Natural killer cell treated with Interleukin-12 subunit alpha and Interleukin-12 subunit beta and Interleukin-15 and Interleukin-18, amount 100 ng/mL, for 72 hours (primary cell): ENCODE measurements around the gene TARS3. TPM values are rescaled to one million over a fixed set of nuclear protein-coding genes. Genes with fewer than 3 reads are reported as not detected.

Source experiments
- ATAC-seq, 2 donors: fragments of 150-1000 bp; cut with Tn5 transposase in 1 of 2; sonication (Bioruptor Pico), chemical (Tn5 transposase) in 1 of 2; 2 replicates each; pipeline ENCODE4 v1.10.0; 2021
- DNase-seq: peaks from one replicate; pipeline ENCODE4 v3.0.0; 2022; ENCODE audit warnings: low spot score
- H3K27ac Mint-ChIP-seq, 2 donors: 1 replicate in 1 of 2; 2 replicates in 1 of 2; pipeline ENCODE4 v1.8.0; 2022; ENCODE audit warnings: mixed read lengths in 2 of 2, mild to moderate bottlenecking in 1 of 2, moderate library complexity in 1 of 2
- H3K27me3 Mint-ChIP-seq, 2 donors: 1 replicate in 1 of 2; 2 replicates in 1 of 2; pipeline ENCODE4 v1.8.0; 2022; ENCODE audit warnings: mixed read lengths in 2 of 2
- H3K36me3 Mint-ChIP-seq: one replicate; pipeline ENCODE4 v1.8.0; 2022; ENCODE audit warnings: mixed read lengths
- H3K4me1 Mint-ChIP-seq, 2 donors: 1 replicate in 1 of 2; 2 replicates in 1 of 2; pipeline ENCODE4 v1.8.0; 2022; ENCODE audit warnings: low read depth in 2 of 2, mixed read lengths in 2 of 2, mild to moderate bottlenecking in 1 of 2
- H3K4me3 Mint-ChIP-seq: one replicate; pipeline ENCODE4 v1.8.0; 2022; ENCODE audit warnings: mixed read lengths
- H3K9me3 Mint-ChIP-seq: 2 replicates; pipeline ENCODE4 v1.8.0; 2022; ENCODE audit warnings: mixed read lengths
- total RNA-seq, 2 donors: library from RNA; stranded (reverse); gene quantifications; one replicate each; pipeline ENCODE4 v1.2.3, GENCODE V29; 2022

The TARS3 gene
- total RNA-seq, 2 donors from 2014 or later, result 9.1 to 15.8 TPM

DNA sequence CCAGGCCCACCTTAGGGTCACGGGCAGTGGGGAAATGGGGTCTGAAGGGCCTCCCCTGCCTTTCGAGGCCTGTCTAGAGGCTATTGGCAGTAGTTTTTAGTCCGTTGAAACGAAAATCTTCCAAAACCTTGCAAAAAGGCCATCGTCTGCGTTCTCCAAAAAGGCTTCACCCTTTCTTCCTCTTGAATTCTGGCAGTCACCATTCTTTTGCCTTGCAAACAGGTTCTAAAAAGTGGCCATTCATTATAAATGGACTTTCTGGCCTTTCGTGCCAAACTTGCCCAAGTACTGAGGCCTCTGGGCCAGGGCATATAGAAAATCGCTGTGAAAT lies 367 bp upstream of the TARS3 start:
- ATAC-seq (no peak), DNase-seq (no peak)
- peak overlapping the region in 1 of 2 donors; percentile 7 for H3K27ac Mint-ChIP-seq
- H3K36me3 Mint-ChIP-seq, result peaks cover 19% of the 10 kb centered on the region
- H3K4me3 Mint-ChIP-seq, result peak overlapping the region; percentile 25
- H3K4me1 Mint-ChIP-seq, result peaks cover 11% of the 10 kb centered on the region in 2 donors
- H3K27me3 Mint-ChIP-seq, result no peaks in the 10 kb centered on the region
- no peaks in the 10 kb centered on the region for H3K9me3 Mint-ChIP-seq

DNA sequence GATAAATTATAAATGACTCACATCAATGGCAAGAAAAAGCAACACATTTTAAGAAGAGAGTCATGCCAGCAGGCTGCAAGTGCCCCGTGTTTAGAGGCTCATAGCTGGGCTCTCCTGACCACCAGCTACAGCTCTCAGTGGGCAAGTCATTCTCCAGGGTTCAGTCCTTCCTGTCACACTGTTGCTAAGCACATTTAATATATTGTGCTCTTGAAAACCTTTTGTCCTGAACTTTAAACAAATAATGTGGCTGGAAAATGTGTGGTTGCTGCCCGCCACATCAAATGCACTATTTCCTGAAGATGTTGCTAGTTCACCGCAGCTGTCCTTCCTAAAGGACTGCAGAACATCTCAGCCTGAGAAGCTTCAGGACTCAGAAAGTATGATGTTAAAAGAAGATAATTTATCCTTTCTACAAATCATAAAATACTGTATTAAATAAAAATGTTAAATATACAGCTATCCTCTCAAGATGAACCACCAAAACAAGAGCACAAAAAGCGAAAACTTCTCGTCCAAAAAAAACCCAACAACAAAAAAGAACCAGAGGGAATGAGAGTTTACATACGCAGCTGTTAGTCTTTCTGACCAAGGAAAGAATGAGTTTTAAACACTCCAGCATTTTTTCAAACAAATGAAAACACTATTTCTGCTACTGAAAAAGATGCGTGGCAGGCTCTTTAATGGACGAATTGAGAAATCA lies 951 bp downstream of the TARS3 start:
- peaks cover 11% of the 10 kb centered on the region in 2 donors for H3K4me1 Mint-ChIP-seq
- H3K36me3 Mint-ChIP-seq, result peaks cover 24% of the 10 kb centered on the region
- H3K27me3 Mint-ChIP-seq, result no peaks in the 10 kb centered on the region
- DNase-seq (no peak), ATAC-seq (peak in 1 of 2 donors; percentile 53)
- peak overlapping the region; percentile 39 to 78 for H3K27ac Mint-ChIP-seq
- no peaks in the 10 kb centered on the region for H3K9me3 Mint-ChIP-seq
- peak overlapping the region; percentile 84 for H3K4me3 Mint-ChIP-seq

DNA sequence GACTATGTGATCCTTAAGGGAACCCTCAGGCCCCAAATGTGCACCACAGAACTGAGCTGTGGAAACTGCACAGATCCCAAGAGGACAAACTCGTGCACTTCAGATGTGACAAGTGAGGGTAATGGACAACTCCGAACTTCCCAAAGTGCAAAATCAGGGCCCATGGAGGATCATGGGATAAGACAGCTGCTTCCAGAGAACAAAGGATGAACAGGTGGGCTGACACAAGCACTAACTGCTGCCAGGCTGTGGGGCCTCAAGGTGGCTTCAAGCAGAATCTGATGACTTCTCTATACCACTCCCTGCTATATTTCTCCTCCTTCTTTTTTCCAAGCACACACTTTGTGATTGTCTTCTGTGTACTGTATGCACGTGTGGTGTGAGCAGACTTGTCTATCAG lies 5.4 kb downstream of the TARS3 start:
- H3K27me3 Mint-ChIP-seq, result no peaks in the 10 kb centered on the region
- DNase-seq (no peak), ATAC-seq (no peak)
- peaks cover 30% of the 10 kb centered on the region for H3K36me3 Mint-ChIP-seq
- no peak overlapping the region for H3K4me3 Mint-ChIP-seq
- peaks cover 11 to 14% of the 10 kb centered on the region in 2 donors for H3K4me1 Mint-ChIP-seq
- H3K27ac Mint-ChIP-seq, result no peak overlapping the region
- no peaks in the 10 kb centered on the region for H3K9me3 Mint-ChIP-seq

DNA sequence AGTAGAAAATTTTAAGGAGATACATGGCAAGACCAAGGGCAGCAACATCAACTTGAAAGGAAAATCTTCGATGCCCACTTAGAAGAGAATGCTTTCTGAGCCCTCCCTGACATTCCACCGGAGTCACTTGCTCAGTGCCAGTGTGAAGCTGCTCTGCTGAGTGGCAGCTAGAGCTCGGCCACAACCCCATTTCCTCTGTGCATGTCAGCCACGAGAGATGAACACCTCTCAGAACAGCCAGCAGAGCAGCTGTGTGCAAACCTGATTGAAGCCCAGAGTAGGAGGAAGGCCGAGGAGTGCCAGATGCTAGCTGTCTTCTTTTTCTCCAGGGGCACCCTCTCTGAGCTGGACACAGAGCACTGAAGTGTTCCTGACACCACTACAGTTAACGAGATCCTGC lies 12.2 kb downstream of the TARS3 start:
- no peaks in the 10 kb centered on the region for H3K9me3 Mint-ChIP-seq
- H3K27ac Mint-ChIP-seq, result no peak overlapping the region
- H3K4me3 Mint-ChIP-seq, result no peak overlapping the region
- peaks cover 6 to 18% of the 10 kb centered on the region in 2 donors for H3K4me1 Mint-ChIP-seq
- H3K36me3 Mint-ChIP-seq, result peaks cover 24% of the 10 kb centered on the region
- no peaks in the 10 kb centered on the region for H3K27me3 Mint-ChIP-seq
- ATAC-seq, result no peak
- DNase-seq, result no peak

DNA sequence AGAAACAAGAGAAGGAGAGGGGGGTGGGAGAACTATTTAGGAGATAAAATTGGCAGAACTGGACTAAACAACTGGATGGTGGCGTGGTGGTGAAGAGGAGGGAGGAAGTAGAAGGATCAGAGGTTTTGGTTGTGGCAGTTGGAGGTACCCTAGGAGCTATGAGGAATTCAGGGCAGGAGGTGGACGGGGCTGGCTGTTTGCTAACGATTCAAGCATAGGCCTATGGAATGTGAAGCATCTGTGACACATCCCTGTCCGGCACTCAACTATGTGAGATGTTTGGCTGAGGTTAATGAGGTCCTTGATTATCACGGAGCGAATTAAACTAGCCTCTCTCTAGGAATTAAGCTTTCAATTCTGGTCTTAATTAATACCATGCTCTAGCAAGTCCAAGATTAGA lies 13.5 kb downstream of the TARS3 start:
- Mint-ChIP-seq H3K4me1 (peaks cover 6 to 18% of the 10 kb centered on the region in 2 donors), H3K9me3 (no peaks in the 10 kb centered on the region), H3K27ac (no peak overlapping the region), H3K4me3 (no peak overlapping the region), H3K27me3 (no peaks in the 10 kb centered on the region), H3K36me3 (peaks cover 24% of the 10 kb centered on the region)
- ATAC-seq (no peak), DNase-seq (no peak)

DNA sequence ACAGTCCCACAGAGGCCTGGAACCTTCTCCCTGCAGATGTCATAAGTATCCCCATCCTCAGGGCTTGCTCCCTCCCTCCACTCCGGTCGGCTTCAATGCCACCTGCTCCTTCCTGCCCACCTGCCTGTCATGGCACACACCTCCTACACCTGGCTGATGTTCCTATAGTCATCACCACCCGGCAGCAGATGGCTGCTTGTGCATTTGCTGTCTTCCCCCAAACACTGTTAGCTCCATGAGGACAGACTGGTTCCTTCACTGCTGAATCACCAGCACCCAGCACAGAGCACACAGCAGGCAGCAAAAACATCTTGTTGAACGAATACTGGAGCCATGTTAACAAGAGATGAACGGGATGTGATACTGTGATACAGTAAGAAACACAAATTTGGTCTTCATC lies 14.8 kb downstream of the TARS3 start:
- ATAC-seq (no peak), DNase-seq (no peak)
- Mint-ChIP-seq H3K27ac (no peak overlapping the region), H3K4me3 (no peak overlapping the region), H3K9me3 (no peaks in the 10 kb centered on the region), H3K27me3 (no peaks in the 10 kb centered on the region), H3K4me1 (peaks cover 6 to 18% of the 10 kb centered on the region in 2 donors), H3K36me3 (peaks cover 24% of the 10 kb centered on the region)

DNA sequence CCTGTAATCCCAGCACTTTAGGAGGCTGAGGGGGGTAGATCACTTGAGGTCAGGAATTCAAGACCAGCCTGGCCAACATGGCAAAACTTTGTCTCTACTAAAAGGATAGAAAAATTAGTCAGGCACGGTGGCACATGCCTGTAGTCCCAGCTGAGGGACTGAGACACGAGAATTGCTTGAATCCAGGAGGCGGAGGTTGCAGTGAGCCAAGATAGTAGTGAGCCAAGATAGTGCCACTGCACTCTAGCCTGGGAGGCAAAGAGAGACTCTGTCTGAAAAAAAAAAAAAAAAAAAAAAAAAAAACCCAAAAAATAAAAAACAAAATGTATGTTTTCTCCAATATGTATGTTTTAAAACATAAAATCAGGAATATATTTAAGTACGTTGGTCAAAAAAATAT lies 16.3 kb downstream of the TARS3 start:
- no peak overlapping the region for H3K27ac Mint-ChIP-seq
- ATAC-seq (no peak), DNase-seq (no peak)
- no peaks in the 10 kb centered on the region for H3K9me3 Mint-ChIP-seq
- no peak overlapping the region for H3K4me3 Mint-ChIP-seq
- peaks cover 3 to 13% of the 10 kb centered on the region in 2 donors for H3K4me1 Mint-ChIP-seq
- no peaks in the 10 kb centered on the region for H3K27me3 Mint-ChIP-seq
- H3K36me3 Mint-ChIP-seq, result peaks cover 17% of the 10 kb centered on the region

DNA sequence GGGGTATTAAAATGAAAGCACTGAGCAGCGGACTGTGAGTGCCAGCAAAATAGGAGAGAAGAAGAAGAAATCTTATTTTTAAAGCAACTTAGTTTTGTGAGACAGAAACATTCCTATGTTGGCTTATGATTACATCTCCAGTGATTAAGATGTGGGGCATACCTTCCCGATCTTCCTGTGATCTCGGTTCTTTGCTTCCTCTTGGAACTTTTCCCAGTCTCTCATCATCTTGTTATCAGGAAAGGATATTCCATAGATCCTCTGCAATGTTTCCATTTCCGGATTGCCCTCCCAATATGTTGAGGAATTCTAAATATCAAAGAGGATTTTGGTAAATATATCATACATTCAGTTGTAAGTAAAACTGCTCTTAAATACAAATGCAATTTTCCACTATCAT lies 22.2 kb downstream of the TARS3 start:
- Mint-ChIP-seq H3K4me3 (no peak overlapping the region), H3K9me3 (no peaks in the 10 kb centered on the region), H3K4me1 (peaks cover 0 to 6% of the 10 kb centered on the region in 2 donors), H3K27ac (no peak overlapping the region), H3K27me3 (no peaks in the 10 kb centered on the region), H3K36me3 (peaks cover 31% of the 10 kb centered on the region)
- ATAC-seq, result no peak
- no peak for DNase-seq

DNA sequence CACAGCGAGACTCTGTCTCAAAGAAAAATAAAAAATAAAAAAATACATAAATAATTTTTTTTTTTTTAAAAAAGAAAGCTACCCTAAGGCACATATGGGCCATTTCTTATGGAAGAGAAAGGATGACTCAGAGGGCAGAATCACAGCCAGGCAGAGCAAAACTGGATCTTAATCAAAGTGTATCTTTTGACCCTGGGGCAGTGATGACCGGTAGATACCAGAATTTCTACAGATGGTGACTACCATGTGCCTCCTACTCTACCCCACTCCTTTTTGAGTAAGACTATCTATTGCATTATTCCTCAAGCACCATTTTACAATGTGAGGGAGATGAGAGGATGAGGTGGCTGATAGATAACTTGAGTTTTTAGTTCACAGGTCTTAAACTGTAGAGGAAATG lies 26.0 kb downstream of the TARS3 start:
- Mint-ChIP-seq H3K4me3 (no peak overlapping the region), H3K27ac (no peak overlapping the region), H3K36me3 (peaks cover 45% of the 10 kb centered on the region), H3K4me1 (peaks cover under 1 to 9% of the 10 kb centered on the region in 2 donors), H3K9me3 (no peaks in the 10 kb centered on the region), H3K27me3 (no peaks in the 10 kb centered on the region)
- DNase-seq (no peak), ATAC-seq (no peak)

DNA sequence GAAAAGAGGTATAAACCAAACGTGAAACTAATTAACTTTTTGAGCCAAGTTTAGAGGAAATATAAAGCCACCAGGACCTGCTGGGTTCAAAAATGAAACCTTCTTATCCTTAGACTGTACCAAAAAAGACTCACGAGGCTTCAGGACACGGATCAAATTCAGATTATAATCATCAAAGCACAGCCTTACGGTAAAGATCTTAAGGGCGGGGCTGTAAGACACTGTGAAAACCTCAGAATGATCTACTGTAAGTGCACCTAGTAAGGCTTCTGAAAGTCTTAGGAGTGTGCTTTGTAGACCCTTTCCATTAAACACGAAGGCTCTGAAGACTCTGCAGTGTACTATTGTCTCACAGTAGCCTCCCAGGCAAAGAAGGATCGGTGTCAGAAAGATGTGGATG lies 26.8 kb downstream of the TARS3 start:
- peaks cover 9 to 17% of the 10 kb centered on the region in 2 donors for H3K4me1 Mint-ChIP-seq
- H3K36me3 Mint-ChIP-seq, result peaks cover 47% of the 10 kb centered on the region
- no peak overlapping the region for H3K27ac Mint-ChIP-seq
- ATAC-seq (no peak), DNase-seq (no peak)
- no peak overlapping the region for H3K4me3 Mint-ChIP-seq
- no peaks in the 10 kb centered on the region for H3K27me3 Mint-ChIP-seq
- no peaks in the 10 kb centered on the region for H3K9me3 Mint-ChIP-seq

DNA sequence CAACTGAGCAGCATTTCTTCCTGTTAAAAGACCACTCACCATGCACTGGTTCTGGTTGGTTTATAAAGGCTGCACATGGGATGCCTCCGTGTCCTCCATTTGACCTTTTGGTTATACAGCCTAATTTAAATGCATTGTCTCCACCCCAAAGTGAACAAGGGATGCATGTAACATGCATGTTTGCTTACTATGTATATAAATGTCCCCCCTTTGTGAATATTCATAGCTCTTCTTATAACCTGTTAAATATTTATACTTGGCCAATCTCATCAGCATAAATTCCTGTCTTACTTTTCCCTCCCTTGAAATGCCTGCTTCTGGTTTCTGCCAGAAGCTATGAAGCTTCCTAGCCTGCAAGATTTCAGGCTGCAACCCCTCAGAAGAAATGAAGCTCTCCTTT lies 27.4 kb downstream of the TARS3 start:
- ATAC-seq (no peak), DNase-seq (no peak)
- no peaks in the 10 kb centered on the region for H3K9me3 Mint-ChIP-seq
- no peak overlapping the region for H3K4me3 Mint-ChIP-seq
- no peaks in the 10 kb centered on the region for H3K27me3 Mint-ChIP-seq
- H3K36me3 Mint-ChIP-seq, result peaks cover 41% of the 10 kb centered on the region
- H3K4me1 Mint-ChIP-seq, result peaks cover 9 to 18% of the 10 kb centered on the region in 2 donors
- H3K27ac Mint-ChIP-seq, result no peak overlapping the region

DNA sequence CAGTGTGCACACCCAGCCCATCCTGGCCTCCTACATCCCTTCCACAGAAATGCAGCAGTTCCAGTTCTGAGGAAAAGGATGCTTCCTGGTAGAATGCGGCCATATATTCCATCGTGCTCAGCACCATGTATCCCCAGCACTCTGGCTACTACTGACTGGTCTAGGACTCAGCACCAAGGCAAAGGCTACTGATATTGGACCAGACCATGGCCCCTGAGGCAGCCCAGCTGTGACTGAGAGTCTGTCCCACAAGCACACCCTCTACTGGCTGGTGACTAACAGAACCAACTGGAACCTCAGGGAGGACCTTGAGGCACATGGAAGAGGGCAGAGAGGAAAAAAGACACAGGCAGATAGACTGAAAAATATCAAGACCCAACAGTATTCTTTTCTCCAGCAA lies 30.0 kb downstream of the TARS3 start:
- no peaks in the 10 kb centered on the region for H3K27me3 Mint-ChIP-seq
- no peaks in the 10 kb centered on the region for H3K9me3 Mint-ChIP-seq
- H3K36me3 Mint-ChIP-seq, result peaks cover 27% of the 10 kb centered on the region
- ATAC-seq (no peak), DNase-seq (no peak)
- peaks cover 9 to 18% of the 10 kb centered on the region in 2 donors for H3K4me1 Mint-ChIP-seq
- H3K4me3 Mint-ChIP-seq, result no peak overlapping the region
- H3K27ac Mint-ChIP-seq, result no peak overlapping the region

DNA sequence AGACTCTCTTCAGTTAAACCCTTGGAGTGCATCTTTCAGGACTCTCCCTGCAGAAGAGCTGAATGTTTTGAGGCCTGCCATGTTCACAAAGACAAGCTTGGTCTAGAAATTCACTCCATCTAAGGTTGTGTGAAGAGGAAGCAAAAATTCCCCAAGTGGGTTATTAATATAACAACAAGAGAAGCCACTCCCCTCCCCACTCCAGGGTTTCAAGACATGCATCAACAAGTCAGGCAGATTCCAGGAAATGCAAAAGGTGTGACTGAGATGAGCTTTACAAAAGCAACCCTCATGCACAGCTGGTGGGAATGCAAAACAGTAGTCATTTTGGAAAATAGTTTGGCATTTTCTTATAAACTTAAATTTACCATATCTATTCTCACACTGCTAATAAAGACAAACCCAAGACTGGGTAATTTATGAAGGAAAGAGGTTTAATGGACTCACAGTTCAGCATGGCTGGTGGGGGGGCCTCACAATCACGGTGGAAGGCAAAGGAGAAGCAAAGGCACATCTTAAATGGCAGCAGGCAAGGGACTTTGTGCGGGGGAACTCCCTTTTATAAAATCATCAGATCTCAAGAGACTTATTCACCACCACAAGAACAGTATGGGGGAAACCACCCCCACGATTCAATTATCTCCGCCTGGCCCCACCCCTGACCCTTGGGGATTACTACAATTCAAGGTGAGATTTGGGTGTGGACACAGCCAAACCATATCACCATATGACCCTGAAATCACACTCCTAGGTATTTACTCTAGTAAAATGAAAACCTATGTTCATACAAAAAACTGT lies 31.3 kb downstream of the TARS3 start:
- ATAC-seq, result no peak
- no peaks in the 10 kb centered on the region for H3K9me3 Mint-ChIP-seq
- peaks cover 9 to 18% of the 10 kb centered on the region in 2 donors for H3K4me1 Mint-ChIP-seq
- H3K27me3 Mint-ChIP-seq, result no peaks in the 10 kb centered on the region
- peak overlapping the region; percentile 48 to 58 for H3K27ac Mint-ChIP-seq
- H3K4me3 Mint-ChIP-seq, result peak overlapping the region; percentile 51
- no peak for DNase-seq
- peaks cover 27% of the 10 kb centered on the region for H3K36me3 Mint-ChIP-seq

DNA sequence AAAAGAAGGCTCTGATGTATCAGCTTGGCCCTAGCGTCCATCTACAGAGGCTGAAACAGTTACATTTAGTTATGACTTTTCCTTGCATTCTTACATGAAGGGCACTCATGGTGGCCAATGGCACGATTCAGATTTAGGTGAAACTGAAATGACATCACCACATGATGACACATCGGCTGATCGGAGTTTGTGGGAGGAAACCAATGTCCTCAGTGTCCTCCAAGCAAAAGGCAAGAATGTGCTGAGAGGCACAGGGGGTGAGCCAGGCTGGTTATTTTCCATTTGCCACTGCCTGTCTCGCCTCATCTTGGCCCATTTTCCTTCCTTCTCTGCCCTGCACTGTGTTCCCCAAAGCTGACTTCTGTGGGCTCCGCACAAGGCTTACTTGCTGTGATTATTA lies 34.4 kb downstream of the TARS3 start:
- Mint-ChIP-seq H3K27ac (no peak overlapping the region), H3K36me3 (peaks cover 11% of the 10 kb centered on the region), H3K9me3 (no peaks in the 10 kb centered on the region), H3K4me1 (peaks cover 9% of the 10 kb centered on the region in 2 donors), H3K4me3 (no peak overlapping the region), H3K27me3 (no peaks in the 10 kb centered on the region)
- no peak for DNase-seq
- ATAC-seq, result peak in 1 of 2 donors; percentile 68
